HG03135 (cell line): ENCODE data around the gene GNAZ.

ENCODE experiments used
- ATAC-seq: cut with Tn5 transposase; IDR thresholded peaks from one replicate; pipeline ENCODE4 v1.9.1; 2021; ENCODE audit warnings: mild to moderate bottlenecking, moderate library complexity; ENCODE audit not compliant: unreplicated experiment

Gene GNAZ

DNA sequence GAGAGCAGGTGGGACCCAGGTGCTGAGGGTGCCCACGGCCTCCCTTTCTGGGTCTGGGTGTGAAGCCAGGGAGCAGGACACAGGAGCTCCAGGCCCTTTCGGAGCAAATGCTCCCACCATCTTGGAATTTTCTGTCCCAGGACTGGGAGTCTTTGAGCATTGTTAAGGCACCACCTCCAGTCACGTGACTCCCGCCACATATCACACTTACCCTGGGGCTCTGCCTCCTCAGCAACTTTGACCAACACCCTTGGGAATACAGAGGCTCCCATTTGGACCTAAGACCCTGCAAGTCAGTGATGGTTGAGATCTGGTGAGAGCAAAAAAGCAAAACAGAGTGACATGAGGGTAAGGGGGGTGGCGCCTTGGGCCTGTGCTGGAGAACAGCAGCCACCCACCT lies 35.6 kb downstream of the GNAZ start:
- ATAC-seq: no peak

DNA sequence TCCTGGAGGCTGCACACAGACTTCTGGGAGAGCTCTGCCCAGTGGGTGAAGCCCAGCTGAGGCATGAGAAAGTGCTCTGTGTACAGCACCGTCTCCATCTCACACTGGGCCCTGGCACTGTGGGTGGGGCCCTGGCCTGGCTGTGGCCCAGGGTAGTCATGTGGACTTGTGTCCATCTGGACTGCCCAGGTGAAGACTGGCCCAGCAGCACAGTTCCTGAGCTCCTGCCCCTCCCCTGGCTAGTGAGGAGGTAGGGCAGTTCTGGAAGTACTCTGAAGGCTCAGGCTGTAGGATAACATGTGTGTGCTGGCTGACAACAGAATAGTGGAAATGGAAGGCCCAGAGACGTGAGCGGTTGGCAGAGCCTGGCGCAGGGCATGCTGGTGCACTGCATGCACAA lies 36.0 kb downstream of the GNAZ start:
- ATAC-seq: no peak

DNA sequence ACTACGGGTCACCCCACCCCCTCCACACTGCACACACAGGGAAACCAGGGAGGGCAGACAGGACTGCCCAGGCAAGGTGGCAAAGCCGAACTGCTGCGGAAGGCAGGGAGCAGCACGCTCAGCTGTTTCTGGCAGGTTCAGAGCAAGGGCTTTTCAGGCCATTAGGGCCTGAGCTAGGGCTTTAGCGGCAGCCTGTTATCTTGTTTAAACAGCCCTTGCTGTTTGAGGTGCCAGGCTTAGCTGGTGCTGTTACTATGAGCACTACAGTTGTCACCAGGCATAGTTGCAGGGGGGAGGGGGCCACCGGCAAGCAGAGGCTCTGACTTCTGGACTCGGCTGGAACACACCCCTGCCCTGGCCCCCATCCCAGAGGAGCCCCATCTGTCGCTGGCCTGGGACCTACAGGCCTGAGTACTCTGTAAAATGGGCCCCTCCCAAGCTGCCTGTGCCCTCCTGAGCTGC lies 36.6 kb downstream of the GNAZ start:
- no peak for ATAC-seq

DNA sequence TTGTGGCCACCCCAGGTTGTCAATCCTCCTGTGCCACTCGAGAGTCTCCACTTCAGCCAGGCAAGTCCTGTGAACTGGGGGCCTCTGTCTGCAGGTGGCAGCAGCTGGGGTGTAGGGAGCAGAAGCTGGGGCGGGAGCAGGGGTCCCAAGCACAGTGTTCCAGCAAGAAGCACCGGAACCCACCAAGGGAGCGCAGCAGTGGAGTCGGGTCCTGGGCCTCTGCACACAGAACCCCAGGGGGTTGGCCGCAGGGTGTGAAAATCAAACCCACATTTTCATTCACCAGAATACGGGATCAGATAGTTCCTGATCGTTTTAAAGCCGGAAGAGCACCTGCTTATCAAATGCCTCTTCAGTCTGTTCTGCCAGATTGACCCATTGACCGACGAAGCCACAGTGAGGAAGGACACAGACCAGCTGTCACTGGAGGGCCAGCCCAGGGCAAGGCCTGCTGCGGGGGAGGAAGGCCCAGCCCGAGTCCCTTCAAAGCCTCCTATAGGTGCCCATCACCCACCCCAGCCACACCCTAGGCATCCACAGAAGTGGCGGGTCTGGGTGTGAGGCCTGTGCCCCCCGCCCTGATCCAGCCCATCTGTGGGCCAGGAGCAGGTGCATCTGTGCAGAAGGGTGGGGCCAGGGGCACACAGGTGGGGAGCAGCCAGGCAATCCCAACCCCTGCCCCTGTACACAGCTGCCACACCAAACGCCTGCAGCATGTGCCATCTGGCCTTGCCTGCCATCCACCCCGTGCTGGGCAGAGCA lies 37.3 kb downstream of the GNAZ start:
- ATAC-seq: no peak

DNA sequence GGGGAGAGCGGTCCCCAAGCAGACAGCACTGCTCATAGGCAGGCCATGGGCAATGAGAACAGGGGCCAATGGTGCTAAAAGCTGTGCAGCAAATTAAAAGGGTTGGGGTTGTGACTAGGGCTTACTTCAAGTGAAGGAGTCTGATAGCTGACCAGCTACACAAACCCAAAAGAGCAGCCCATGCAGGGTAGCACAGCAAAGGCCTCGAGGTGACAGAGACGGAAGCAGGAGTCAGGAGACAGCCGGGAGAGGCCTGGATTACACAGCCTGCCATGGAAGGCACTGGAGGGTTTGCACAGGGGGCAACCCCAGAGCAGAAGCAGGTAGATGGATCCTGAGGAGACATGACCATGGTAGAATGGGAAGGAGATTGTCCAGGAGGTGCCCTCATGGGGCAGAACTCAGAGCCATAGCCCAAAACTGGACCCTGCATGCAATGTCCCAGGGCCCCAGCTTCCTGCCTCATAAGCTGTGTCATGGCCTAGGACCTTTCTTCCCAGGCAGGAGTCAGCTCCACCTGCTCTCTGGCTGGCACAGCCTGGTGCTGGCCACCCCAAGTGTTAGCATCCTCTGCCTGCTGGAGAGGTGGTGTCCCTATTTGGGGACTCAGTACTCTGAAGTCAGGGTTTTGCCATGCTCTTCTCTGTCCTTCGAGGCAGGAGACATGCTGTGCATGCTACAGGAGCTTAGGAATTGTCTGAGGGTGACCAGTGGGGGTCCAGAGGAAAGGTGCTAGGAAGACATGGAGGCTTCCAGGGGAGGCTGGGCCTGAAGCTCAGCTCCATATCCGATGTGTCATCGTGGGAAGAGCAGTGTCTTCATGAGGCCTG lies 38.1 kb downstream of the GNAZ start:
- ATAC-seq: no peak

DNA sequence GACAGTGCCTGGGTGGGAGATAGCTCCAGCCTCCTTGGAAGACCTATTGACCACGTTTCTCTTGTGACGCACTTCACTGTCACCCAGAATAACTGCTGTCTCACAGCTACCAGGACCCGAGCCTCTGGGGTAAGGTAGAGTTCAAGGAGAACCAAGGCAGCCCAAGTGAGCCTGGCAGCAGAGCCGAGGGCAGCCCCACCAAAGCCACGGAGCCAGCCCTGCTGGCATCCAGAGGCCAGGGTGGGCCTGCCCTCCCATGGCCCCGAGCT lies 38.7 kb downstream of the GNAZ start:
- ATAC-seq: no peak

DNA sequence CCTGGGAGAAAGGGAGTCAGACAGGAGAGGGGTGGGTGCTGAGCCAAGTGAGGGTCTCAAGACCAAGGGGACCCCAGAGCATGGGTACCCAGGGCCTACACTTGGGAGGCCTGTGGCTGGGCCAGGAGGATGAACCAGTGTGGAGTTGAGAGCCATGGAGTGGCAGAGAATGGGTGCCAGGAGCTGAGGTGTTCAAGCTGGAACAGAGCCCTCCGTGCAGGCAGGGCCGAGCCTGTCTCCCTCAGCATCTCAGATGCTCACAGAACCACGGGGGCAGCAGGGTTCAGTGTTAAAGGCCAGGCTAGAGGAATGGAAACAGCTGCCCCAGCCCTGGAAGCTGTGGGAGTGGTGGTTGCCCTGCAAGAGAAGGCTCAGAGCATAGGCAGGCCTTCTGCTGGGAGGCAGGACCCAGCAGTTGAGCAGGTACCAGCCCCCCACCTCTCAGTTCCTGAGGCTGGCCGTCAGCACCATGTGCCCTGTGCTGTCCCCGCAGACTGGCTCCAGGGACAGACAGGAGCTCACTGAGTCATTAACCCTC lies 39.2 kb downstream of the GNAZ start:
- no peak for ATAC-seq

DNA sequence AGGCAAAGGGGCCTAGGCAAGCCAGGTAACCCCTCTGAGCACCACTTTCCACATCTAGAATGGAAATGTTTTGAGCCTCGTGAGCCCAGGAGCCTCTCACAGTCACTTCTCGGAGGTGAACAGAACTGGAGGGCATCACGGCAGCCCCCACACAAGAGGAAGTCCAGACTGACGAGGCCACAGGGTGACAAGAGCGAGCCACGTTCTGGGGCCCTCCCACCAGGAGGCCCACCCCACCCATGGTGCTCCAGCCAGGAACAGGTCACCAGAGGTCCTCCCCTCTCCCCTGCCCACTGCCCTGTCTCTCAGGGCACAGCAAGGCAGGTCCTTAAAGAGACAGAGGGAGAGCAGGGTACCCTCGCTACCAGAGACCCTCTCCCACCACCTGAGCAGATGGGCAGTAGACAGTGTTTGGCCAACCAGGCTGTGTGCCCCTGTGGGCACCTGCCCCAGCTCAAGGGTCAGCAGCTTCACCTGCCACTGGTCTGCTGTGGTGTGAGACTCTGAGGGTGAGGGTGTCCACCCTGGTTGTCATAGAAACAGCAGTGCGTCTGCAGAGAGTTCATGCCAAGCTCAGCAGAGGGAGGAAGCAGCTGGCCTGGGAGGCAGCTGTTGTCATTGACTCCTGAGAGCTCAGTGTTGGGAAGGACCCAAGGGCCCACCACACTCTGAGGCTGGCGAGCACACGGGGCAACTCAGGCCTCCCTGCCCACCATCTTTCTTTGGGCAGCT lies 40.0 kb downstream of the GNAZ start:
- ATAC-seq: no peak

DNA sequence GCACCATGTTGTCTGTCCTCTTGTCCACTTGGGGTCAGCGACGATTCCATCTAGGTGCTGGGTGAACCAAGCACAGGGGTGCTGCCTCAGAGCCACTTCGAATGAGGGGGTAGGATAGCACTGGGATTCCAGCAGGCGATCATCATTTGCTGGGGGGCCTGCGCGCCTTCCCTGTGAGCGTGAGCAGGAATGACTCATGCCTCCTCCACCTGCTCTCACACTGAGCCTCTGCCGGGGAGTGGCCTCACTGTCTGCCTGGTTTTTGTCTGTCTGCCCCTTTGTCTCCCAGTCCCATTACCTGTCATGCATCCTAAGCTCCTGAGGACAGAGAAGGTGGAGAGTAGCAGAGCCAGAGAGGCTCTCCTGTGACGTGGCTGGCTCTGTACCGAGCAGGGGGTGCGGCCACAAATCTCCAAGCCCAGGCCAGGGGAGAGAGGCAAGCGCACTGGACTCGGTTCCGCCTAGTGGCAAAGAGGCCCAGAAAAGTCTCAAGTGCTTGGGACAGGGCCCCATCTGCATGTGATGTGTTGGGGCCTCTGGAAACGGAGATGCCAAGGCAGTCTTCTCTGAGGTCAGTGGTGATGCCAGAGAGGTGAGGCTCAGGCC lies 40.7 kb downstream of the GNAZ start:
- no peak for ATAC-seq

DNA sequence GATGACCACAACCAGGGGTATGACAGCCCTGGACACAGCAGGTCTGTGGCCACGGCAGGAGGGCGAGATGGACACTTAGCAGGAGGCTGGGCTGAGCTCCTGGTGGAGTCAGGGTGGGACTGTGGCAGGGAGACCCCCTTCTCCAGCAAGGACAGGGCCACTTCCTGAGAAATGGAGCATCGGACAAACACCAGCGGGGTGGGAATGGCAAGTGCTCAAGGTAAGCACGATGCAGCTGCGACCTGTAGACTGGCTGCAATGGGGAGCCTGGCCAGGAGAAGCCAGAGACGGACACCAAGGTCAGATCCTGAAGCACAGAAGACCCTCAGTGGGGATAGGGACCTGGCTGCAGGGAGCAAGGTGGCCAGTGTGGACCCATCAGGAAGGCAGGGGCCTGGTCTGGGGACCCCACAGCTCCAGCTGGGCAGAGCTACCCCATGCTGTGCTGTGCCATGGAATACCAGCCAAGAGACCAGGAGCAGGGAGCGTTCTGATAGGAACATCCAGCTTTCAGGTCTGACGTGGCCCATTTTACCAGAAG lies 42.2 kb downstream of the GNAZ start:
- ATAC-seq: no peak

DNA sequence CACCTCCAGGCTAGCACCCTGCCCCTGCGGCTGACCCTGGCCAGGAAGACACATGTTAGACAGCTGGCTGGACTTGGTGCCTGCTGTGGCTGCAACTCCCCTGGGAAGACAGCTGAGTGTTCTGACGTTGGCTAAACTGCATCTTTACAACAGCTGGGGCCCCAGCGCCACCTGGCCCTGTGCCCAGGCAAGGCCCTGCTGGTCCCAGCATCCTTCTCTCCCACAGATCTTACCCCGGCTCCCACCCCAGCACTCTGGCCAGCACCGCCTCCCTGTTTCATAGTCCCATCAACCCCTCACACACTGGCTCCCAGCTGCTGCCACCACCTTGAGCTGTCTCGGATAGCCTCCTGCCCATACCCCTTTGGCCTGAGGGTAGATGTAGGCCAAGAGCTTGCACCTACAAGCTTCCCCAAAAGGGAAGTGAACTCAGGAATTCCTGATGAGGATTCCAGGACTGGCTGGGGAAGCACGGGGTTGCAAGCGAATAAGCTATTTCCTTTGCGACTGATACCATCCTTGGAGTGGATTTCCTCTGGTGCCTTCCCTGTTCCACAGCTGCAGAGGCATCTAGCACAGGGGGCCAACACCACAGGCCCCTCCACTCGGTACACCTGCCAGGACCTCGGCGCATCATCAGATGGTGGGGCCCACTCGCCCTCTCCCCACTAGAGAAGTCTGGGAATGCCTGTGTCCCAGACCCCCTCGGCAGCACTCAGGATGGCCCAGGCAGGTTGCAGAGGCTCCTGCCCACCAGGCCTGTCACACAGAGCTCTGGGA lies 42.9 kb downstream of the GNAZ start:
- ATAC-seq: no peak

DNA sequence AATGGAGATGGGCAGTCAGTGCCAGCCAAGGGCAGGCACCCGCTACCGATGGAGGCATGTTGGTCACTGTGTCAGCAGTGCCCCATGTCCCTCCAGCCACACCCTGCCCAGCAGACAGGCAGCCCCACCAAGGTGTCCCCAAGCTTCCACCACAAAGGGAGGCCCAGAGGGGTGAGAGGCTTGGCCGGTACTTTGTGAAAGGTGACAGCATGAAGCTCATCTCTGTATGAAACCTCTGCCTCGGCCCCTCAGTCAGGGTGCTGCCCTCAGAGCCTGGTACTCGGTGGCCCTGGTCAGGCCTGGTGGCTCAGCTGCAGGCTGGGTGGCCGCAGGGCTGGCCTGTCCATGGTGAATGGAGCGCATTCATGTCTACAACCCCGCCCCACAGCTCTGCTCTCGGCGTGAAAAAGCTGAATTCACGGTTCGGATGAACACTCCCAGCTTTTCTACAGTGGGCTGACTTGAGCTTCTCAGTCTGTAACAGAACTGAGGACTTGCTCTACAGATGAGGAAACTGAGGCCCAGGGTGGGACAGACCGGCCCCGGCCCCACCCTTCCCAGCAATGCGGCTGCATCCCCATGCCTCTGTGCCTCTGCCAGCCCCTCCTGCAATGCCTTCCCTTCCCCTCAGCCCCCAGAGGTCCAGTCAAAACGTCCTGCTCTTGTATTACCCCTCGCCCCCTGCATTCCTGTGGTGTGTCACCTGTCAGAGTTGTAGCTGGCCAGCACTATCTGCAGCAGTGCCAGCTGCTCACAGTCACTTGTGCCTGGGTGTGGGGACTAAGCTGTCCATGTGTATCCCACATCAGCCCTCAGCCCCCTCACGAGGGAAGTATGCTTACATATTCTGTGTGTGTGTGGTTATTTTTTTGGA lies 43.8 kb downstream of the GNAZ start:
- ATAC-seq: no peak

DNA sequence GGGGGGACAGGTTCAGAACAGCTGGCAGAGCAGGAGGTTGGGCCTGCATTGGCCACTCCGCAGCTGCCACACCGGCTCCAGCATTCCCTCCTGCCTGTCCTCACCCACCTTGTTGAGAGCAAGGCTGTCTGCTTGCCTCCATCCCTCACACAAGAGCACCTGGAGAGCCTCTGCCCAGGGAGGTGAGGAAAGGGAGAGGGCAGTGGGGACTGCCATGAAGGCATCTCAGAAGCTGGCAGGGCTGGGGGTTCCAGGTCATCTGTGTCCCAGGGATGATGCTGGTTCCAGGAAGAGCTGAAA lies 44.4 kb downstream of the GNAZ start:
- ATAC-seq: no peak

DNA sequence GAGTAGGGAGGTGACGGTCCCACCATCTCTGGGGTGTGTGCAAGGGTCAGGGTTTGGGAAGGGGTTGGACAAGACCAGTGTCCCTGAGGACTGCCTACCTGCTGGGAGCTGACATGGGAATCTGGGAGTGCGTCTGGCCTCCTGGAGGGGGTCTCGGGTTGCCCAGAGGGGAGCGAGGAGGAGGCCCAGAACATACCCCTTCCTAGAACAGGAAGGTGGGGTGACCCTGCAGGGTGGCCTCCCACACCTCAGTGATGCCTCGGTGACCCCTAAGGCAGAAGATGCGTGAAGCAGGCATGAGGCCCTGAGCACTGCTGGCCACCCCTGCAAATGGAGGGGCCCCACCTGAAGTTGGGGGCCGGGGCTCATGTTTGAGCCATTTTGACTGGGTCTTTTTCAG lies 45.0 kb downstream of the GNAZ start:
- no peak for ATAC-seq

DNA sequence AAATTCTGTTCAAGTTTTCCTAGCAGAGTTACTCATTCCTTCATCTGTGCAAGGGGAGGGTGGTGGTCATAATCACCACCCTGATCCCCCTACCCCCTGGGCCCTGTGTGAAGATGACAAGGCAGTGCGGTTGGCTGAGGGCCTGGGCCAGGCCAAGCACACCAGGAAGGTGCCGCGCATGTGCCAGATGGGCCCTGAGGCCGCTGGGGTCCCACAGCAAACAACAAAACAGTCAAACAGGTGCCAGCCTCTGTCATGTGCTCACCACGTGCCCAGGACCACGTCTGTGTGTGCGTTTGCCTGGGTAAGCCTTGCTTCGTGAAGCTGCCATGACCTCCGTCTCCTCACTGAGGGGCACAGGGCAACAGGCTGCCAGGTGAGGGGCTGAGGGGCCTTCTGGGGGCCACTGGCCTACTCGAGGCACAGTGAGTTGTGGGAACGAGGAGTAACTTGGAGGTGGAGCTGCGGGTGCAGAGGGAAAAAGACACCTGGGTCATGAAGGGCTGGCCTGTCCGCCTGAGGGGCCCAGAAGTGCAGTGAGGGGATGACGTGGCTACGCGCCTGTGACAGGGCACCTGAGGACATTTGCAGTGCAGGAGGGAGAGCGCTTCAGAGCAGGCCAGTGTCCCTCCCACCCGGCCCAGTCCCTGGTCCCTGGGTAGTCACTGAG lies 45.6 kb downstream of the GNAZ start:
- ATAC-seq: no peak

DNA sequence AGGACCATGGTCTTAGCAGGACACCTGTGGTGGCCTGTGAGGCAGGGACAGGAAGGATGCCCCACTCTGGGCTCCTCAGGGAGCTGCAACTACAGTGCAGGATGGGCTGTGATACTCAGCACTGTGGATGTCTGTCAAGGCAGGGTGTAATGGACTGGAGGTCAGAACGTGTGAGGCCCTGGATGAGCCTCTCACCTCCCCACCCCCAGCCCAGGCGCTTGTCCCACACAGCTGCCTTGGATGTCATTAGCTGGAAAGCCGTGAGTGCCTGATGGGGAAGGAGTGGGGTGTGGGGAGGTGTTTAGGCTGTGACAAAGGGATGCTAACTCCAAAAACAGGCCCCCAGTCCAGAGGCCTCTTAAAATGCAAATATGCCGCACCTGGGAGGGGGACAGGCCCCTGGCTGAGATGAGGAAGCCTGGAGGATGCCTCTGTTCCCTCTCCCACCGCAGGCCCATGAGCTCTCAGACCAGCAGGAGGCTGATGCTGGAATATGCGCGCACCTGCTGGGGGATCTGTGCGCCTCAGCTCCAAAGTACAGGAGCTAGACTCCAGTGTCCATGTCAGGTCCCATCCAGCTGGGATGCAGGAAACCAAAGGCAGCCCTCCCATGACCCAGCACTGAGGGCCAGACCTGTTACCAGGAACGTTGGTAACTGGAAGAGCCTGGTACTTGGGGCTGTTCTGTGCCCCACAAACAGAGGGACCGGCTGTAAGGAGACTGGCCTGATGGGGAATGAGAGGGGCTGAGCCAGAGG lies 46.4 kb downstream of the GNAZ start:
- ATAC-seq: no peak

DNA sequence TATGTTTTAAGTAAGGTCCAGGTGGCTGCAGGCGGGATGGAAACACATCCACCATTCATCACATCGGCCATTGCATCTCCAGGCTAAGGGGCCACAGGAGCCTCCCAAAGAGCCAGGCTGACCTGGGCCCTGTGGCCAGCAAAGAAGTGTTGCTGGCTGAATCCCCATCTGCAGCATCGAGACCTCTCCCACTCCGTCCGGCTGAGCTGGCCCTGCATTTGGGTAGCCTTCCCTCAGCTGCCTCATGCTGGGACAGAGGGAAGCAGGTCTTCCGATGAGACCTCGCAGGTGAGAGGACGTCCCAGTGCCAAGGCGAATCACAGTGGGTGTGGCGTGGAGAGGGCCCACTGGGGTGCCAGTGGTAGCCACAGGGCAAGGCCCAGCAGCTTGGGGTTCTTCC lies 47.0 kb downstream of the GNAZ start:
- no peak for ATAC-seq
